Measurements from ENCODE around the gene LSM4. TPM values are rescaled to one million over a fixed set of nuclear protein-coding genes. Genes with fewer than 3 reads are reported as not detected.

The LSM4 gene
- total and polyA plus RNA-seq, 10 of the 15 experiments (the other 5 are each of a cell fraction or from before 2014, with no cell fraction given): 12.6 to 652 (median 217) TPM

DNA sequence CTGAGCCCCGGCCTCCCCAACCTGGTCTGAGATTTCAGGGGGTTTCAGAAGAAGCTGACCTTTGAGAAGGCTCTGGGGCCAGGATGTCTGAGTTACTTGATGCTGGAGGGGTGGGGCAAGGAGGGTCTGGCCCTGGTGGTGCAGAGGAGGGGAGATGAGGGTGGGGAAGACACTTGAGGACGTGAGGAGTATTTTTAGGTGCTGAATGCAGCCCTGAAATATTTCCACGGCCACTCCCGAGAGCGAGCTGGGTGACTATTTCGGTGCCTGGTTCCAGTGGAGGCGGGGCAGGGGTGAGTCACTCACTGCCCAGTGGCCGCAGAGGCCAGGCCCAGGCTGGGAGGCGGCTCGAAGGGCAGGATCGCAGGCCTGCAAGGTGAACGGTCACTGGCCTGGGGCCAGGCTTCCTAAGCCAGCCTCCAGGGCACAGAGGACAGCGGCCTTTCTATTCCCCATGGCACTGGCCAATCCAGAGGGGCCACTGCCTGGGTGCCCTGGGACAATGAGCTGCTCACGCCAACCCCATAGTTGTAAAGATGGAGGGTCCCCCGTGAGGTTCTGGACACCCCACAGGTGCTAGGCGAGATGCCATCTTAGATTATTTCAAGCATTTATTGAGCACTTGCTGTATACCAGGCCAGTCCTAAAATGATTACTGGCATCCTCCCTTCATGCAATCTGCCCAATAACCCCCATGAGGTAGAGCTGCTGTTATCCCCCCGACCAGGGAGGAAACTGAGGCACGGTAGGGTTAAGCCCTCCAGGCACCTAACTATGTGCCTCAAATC lies 21.8 kb downstream of the LSM4 start:
- DNase-seq (ENCODE audit: low read depth, low spot score): no peak
- no peak overlapping the region for H3K9ac ChIP-seq (ENCODE audit: control insufficient read depth, insufficient read depth, low read length)

More for the DNA sequence above, 21.8 kb downstream of the LSM4 start:
- no peak overlapping the region for H2AFZ ChIP-seq (ENCODE audit: control insufficient read depth, low read depth, low read length)
- SMC1A ChIA-PET (ENCODE audit: uncharacterized antibody, unreplicated experiment): no interaction called here
- H3K4me1 ChIP-seq (ENCODE audit: control insufficient read depth, insufficient read depth, low read length): peaks cover 13% of the 10 kb centered on the region
- no peak overlapping the region for H3K4me3 ChIP-seq
- no peaks in the 10 kb centered on the region for H4K20me1 ChIP-seq (ENCODE audit: control insufficient read depth, insufficient read depth)
- H3K36me3 ChIP-seq (ENCODE audit: control insufficient read depth in 2 of 2, insufficient read depth in 2 of 2, low read length in 1 of 2): no peaks in the 10 kb centered on the region
- no TSS peak for BruUV-seq (replicated peaks)
- no peak for FAIRE-seq
- no peak overlapping the region for H3K4me2 ChIP-seq (ENCODE audit: control insufficient read depth, insufficient read depth)
- TF ChIP-seq MYB (IDR thresholded peaks at IDR 0.05; ENCODE audit: borderline replicate concordance, low read depth, low read length) (no peak), TCF12 (IDR thresholded peaks at IDR 0.05; ENCODE audit: low read depth, low read length) (no peak), SMARCA5 (IDR thresholded peaks at IDR 0.05) (no peak), KAT2A (conservative IDR thresholded peaks at IDR 0.05; ENCODE audit: control insufficient read depth, low read depth, low read length) (no peak), CREM (IDR thresholded peaks at IDR 0.05; ENCODE audit: low read depth) (no peak), CHD2 (IDR thresholded peaks at IDR 0.05; ENCODE audit: borderline replicate concordance, low read depth, low read length) (no peak), YBX1 (IDR thresholded peaks at IDR 0.05) (no peak), POU2F2 (IDR thresholded peaks at IDR 0.05; ENCODE audit: borderline replicate concordance, low read depth, low read length) (no peak), RCOR1 (conservative IDR thresholded peaks at IDR 0.05; ENCODE audit: low read depth, low read length) (no peak), RUNX3 (IDR thresholded peaks at IDR 0.05; ENCODE audit: low read length) (no peak), SREBF2 (IDR thresholded peaks at IDR 0.05; ENCODE audit: low read length) (no peak)
- TF ChIP-seq, protein P1, sequence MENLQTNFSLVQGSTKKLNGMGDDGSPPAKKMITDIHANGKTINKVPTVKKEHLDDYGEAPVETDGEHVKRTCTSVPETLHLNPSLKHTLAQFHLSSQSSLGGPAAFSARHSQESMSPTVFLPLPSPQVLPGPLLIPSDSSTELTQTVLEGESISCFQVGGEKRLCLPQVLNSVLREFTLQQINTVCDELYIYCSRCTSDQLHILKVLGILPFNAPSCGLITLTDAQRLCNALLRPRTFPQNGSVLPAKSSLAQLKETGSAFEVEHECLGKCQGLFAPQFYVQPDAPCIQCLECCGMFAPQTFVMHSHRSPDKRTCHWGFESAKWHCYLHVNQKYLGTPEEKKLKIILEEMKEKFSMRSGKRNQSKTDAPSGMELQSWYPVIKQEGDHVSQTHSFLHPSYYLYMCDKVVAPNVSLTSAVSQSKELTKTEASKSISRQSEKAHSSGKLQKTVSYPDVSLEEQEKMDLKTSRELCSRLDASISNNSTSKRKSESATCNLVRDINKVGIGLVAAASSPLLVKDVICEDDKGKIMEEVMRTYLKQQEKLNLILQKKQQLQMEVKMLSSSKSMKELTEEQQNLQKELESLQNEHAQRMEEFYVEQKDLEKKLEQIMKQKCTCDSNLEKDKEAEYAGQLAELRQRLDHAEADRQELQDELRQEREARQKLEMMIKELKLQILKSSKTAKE (IDR thresholded peaks at IDR 0.05; ENCODE audit: low read depth, poor library complexity, severe bottlenecking): no peak
- RAD21 ChIA-PET (ENCODE audit: unreplicated experiment): interaction anchor here (1.0 to 5.0 kb wide), 3 partner anchors 9 to 27 kb away, joined by 3 to 135 read pairs (median 13); partner anchors contain the start of gene JUND
- no peak overlapping the region for H3K27ac ChIP-seq (ENCODE audit: control insufficient read depth, insufficient read depth)
- intact Hi-C loops (cut with micrococcal nuclease; ENCODE audit: unreplicated experiment): no loop called here
- no peak for ATAC-seq
- no peaks in the 10 kb centered on the region for H3K27me3 ChIP-seq (replicated peaks in 1 of 2; ENCODE audit: control insufficient read depth in 2 of 2, insufficient read depth in 2 of 2, low read length in 1 of 2)
- WGBS (ENCODE audit: insufficient coverage, insufficient replicate concordance, low lambda C conversion rate, missing lambda C conversion rate): 58% methylated on average over 17 of the region's 18 CpGs
- CTCF ChIA-PET: interaction anchor here (2.6 to 5.3 kb wide), 2 partner anchors 9 to 21 kb away, joined by 10 to 122 read pairs; partner anchors contain the start of gene JUND
- H3K79me2 ChIP-seq (ENCODE audit: control insufficient read depth, insufficient read depth, low read length): peaks cover 20% of the 10 kb centered on the region
- H3K9me3 ChIP-seq (replicated peaks; ENCODE audit: control insufficient read depth, insufficient read depth, low read length): no peaks in the 10 kb centered on the region
- POLR2A ChIA-PET: interaction anchor here (0.5 to 5.8 kb wide), 5 partner anchors 10 to 108 kb away, joined by 3 to 196 read pairs (median 6); partner anchors contain the start of genes JUND and LSM4
- in situ Hi-C loops (cut with MboI): no loop called here
